Kidney (tissue), 14 donors: ENCODE data around the gene GNA14. TPM values are rescaled to one million over a fixed set of nuclear protein-coding genes. Genes with fewer than 3 reads are reported as not detected.

Experiments used
- DNase-seq, 5 donors: peaks; one replicate each; pipeline ENCODE4 v3.0.0-alpha.2; 2013 to 2020
- FAIRE-seq: peaks from 2 replicates; lab custom pipeline; 2012; peaks lifted over from hg19 to GRCh38; lab: Jason Lieb, UNC
- H3K27ac ChIP-seq, 2 donors: one replicate each; pipeline ENCODE4 v1.7.0; 2013; ENCODE audit warnings: low read depth in 2 of 2, low read length in 2 of 2, inconsistent platforms in 1 of 2
- H3K27me3 ChIP-seq: one replicate; pipeline ENCODE4 v1.7.1; 2013; ENCODE audit warnings: low read length, inconsistent platforms; ENCODE audit not compliant: control insufficient read depth, insufficient read depth
- H3K36me3 ChIP-seq, 3 donors: one replicate each; pipeline versions ENCODE4 v1.7.0 to v1.7.1; 2013; ENCODE audit warnings: low read length in 3 of 3, control low read depth in 1 of 3, inconsistent platforms in 1 of 3; ENCODE audit not compliant: insufficient read depth in 3 of 3, control insufficient read depth in 2 of 3
- H3K4me1 ChIP-seq, 3 donors: one replicate each; pipeline versions ENCODE4 v1.7.0 to v1.7.1; 2013; ENCODE audit warnings: low read length in 3 of 3, inconsistent platforms in 1 of 3, low read depth in 1 of 3; ENCODE audit not compliant: control insufficient read depth in 2 of 3, insufficient read depth in 2 of 3
- H3K4me3 ChIP-seq, 3 donors: one replicate each; pipeline versions ENCODE4 v1.7.0 to v1.8.1; 2013; ENCODE audit warnings: low read length in 3 of 3, control low read depth in 1 of 3, inconsistent platforms in 1 of 3
- H3K9ac ChIP-seq, 3 donors: one replicate each; pipeline versions ENCODE4 v1.7.0 to v1.7.1; 2013; ENCODE audit warnings: low read length in 3 of 3, control low read depth in 1 of 3, inconsistent platforms in 1 of 3
- H3K9me3 ChIP-seq, 3 donors: one replicate each; pipeline versions ENCODE4 v1.7.0 to v1.7.1; 2013; ENCODE audit warnings: low read length in 3 of 3, control low read depth in 1 of 3, inconsistent platforms in 1 of 3; ENCODE audit not compliant: control insufficient read depth in 2 of 3, insufficient read depth in 1 of 3
- CTCF ChIP-seq: IDR thresholded peaks from 3 replicates; pipeline ENCODE4 v1.5.1; 2012; ENCODE audit warnings: mild to moderate bottlenecking, moderate library complexity, borderline replicate concordance; ENCODE audit not compliant: insufficient read depth; ENCODE audit errors: extremely low read depth
- intact Hi-C: fragments of 100-400 bp; cut with DNase I; formaldehyde crosslinking; loops from one replicate; pipeline ENCODE4 v1.11.1; 2022
- polyA plus RNA-seq: library from polyadenylated mRNA; stranded (reverse); fragments of 350-450 nt; fragmentation: Illumina TruSeq; extraction: RNeasy Lipid Tissue Mini Kit (QIAGEN cat#74804); gene quantifications from one replicate; pipeline ENCODE4 v1.2.3, GENCODE V29; 2014; ENCODE audit warnings: low read depth, low replicate concordance; ENCODE audit not compliant: insufficient read depth
- total RNA-seq: library from RNA; stranded (reverse); fragmentation: NEBNext Ultra II Directional; extraction: Animal tissue kit (Norgen Biotek cat#: 25700); gene quantifications from one replicate; pipeline ENCODE4 v1.2.1, GENCODE V29; 2021
- donor health status: control.
- donor health status: control.
- donor health status: control.
- donor health status: control.
- donor health status: control.
- donor health status: DM: yes; HTN: yes; CAD: no.
- donor health status: Normal renal cell carcinoma (clear cell type).

Gene GNA14
- total and polyA plus RNA-seq, 2 donors from 2014 or later = 6.5 to 10.4 TPM

GRCh38 chr9:77556396-77556795, 91.7 kb downstream of the GNA14 start:
- Histone ChIP-seq H3K36me3 (no peaks in the 10 kb centered on the region), H3K4me1 (no peaks in the 10 kb centered on the region), H3K27me3 (no peaks in the 10 kb centered on the region), H3K27ac (no peak overlapping the region), H3K9ac (no peak overlapping the region), H3K4me3 (no peak overlapping the region), H3K9me3 (no peaks in the 10 kb centered on the region)
- intact Hi-C loops = no loop called here
- no peak for DNase-seq
- no peak for FAIRE-seq
- TF ChIP-seq CTCF = no peak

- Histone ChIP-seq H3K36me3 (no peaks in the 10 kb centered on the region), H3K4me1 (no peaks in the 10 kb centered on the region), H3K9ac (no peak overlapping the region), H3K27ac (no peak overlapping the region), H3K4me3 (no peak overlapping the region), H3K9me3 (no peaks in the 10 kb centered on the region), H3K27me3 (no peaks in the 10 kb centered on the region)
- DNase-seq (peak in 2 of 5 donors; percentile 30 to 57), FAIRE-seq (no peak)
- intact Hi-C loops = no loop called here
- TF ChIP-seq CTCF = no peak
Measured at GRCh38 chr9:77554586-77555105, 93.5 kb downstream of the GNA14 start.

- DNase-seq (peak in 1 of 5 donors; percentile 58), FAIRE-seq (no peak)
- H3K9me3 ChIP-seq = no peaks in the 10 kb centered on the region
- no peaks in the 10 kb centered on the region for H3K4me1 ChIP-seq
- H3K27ac ChIP-seq = no peak overlapping the region
- TF ChIP-seq CTCF = no peak
- H3K4me3 ChIP-seq = no peak overlapping the region
- no peak overlapping the region for H3K9ac ChIP-seq
- intact Hi-C loops = no loop called here
- no peaks in the 10 kb centered on the region for H3K27me3 ChIP-seq
- H3K36me3 ChIP-seq = no peaks in the 10 kb centered on the region
Measured at GRCh38 chr9:77547106-77547730, 100.9 kb downstream of the GNA14 start.
